H1 (cell line): ENCODE data around the gene TRUB1.

Experiments
- BRCA1 ChIP-seq: IDR thresholded peaks from 2 replicates; pipeline ENCODE4 v1.6.1; 2012; ENCODE audit warnings: low read depth, low read length, improper control_type of control experiment
- CEBPB ChIP-seq: IDR thresholded peaks from 2 replicates; pipeline ENCODE4 v1.6.1; 2012; ENCODE audit warnings: low read depth, low read length
- CREB1 ChIP-seq: IDR thresholded peaks from 2 replicates; pipeline ENCODE4 v1.6.1; 2012; ENCODE audit warnings: inconsistent platforms
- EP300 ChIP-seq, 2 experiments: IDR thresholded peaks; 1 replicate in 1 of 2; 2 replicates in 1 of 2; pipeline ENCODE4 v1.6.1; 2011 to 2012; ENCODE audit warnings: low read depth in 2 of 2, low read length in 2 of 2, mild to moderate bottlenecking in 2 of 2, borderline replicate concordance in 1 of 2, inconsistent platforms in 1 of 2, moderate library complexity in 1 of 2
- GABPA ChIP-seq: IDR thresholded peaks from 2 replicates; pipeline ENCODE4 v1.6.1; 2011; ENCODE audit warnings: mild to moderate bottlenecking, low read length, moderate library complexity, borderline replicate concordance; ENCODE audit not compliant: insufficient read depth
- KDM4A ChIP-seq: IDR thresholded peaks from one replicate; pipeline ENCODE4 v1.7.1; 2012; ENCODE audit warnings: low read depth, mild to moderate bottlenecking, moderate library complexity, low read length, inconsistent platforms; ENCODE audit not compliant: severe bottlenecking
- MAFK ChIP-seq: IDR thresholded peaks from 2 replicates; pipeline ENCODE4 v1.6.1; 2012; ENCODE audit warnings: low read depth, mild to moderate bottlenecking, improper control_type of control experiment, low read length
- POLR2A ChIP-seq, 2 experiments: IDR thresholded peaks; 1 replicate in 1 of 2; 2 replicates in 1 of 2; pipeline ENCODE4 v1.6.1; 2011; ENCODE audit warnings: low read depth in 2 of 2, low read length in 2 of 2, mild to moderate bottlenecking in 2 of 2; ENCODE audit errors: control extremely low read depth in 1 of 2
- RNF2 ChIP-seq: fragments of 200-900, 300-1000 bp; sonication (generic); IDR thresholded peaks from 2 replicates; pipeline ENCODE4 v1.7.1; 2016; ENCODE audit warnings: borderline replicate concordance, low read depth, mild to moderate bottlenecking, antibody characterized with exemption, low read length; ENCODE audit not compliant: poor library complexity, severe bottlenecking; ENCODE audit errors: missing control alignments
- TAF1 ChIP-seq: IDR thresholded peaks from 2 replicates; pipeline ENCODE4 v1.6.1; 2011; ENCODE audit warnings: mild to moderate bottlenecking, low read depth, low read length
- TBP ChIP-seq: IDR thresholded peaks from 2 replicates; pipeline ENCODE4 v1.6.1; 2011; ENCODE audit warnings: low read depth, low read length, improper control_type of control experiment
- YY1 ChIP-seq: IDR thresholded peaks from 2 replicates; pipeline ENCODE4 v1.6.1; 2011; ENCODE audit warnings: low read depth, mild to moderate bottlenecking, low read length
- TF ChIP-seq, protein P1 (sequence below), 3 experiments: IDR thresholded peaks; 1 replicate in 2 of 3; 2 replicates in 1 of 3; pipeline versions ENCODE4 v1.5.1 to v1.6.1; 2011; ENCODE audit warnings: low read length in 3 of 3, mild to moderate bottlenecking in 3 of 3, inconsistent platforms in 2 of 3, low read depth in 1 of 3, moderate library complexity in 1 of 3; ENCODE audit not compliant: insufficient read depth in 1 of 3; ENCODE audit errors: control extremely low read depth in 1 of 3

DNA sequence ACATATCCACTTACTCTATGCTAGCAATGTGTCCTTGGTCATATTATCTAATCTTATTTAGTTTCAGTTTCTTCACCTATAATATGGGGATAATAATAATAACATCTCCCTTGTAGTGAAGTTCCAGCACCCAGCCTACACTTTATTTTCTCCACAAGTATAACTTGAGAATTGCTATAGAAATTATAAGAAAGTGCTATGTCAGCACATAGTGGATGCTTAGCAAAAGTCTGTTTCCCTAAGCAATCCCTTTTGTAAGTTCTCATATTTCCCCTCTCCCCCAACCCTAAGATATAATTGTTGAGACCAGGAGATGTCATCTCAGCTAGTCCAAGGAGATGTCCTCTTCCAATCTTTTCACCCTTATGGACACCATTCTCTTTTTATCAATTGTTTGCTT is 5.8 kb upstream of the TRUB1 start:
- TF ChIP-seq, protein P1, sequence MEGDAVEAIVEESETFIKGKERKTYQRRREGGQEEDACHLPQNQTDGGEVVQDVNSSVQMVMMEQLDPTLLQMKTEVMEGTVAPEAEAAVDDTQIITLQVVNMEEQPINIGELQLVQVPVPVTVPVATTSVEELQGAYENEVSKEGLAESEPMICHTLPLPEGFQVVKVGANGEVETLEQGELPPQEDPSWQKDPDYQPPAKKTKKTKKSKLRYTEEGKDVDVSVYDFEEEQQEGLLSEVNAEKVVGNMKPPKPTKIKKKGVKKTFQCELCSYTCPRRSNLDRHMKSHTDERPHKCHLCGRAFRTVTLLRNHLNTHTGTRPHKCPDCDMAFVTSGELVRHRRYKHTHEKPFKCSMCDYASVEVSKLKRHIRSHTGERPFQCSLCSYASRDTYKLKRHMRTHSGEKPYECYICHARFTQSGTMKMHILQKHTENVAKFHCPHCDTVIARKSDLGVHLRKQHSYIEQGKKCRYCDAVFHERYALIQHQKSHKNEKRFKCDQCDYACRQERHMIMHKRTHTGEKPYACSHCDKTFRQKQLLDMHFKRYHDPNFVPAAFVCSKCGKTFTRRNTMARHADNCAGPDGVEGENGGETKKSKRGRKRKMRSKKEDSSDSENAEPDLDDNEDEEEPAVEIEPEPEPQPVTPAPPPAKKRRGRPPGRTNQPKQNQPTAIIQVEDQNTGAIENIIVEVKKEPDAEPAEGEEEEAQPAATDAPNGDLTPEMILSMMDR (IDR thresholded peaks at IDR 0.05; ENCODE audit: control extremely low read depth in 1 of 3, insufficient read depth in 1 of 3, low read depth in 1 of 3, low read length in 3 of 3), result no peak
- no peak for TF ChIP-seq KDM4A
- TF ChIP-seq MAFK, result peak; percentile 87
- TF ChIP-seq CREB1, result no peak
- TF ChIP-seq RNF2, result no peak
- no peak for TF ChIP-seq EP300 (IDR thresholded peaks at IDR 0.05; ENCODE audit: borderline replicate concordance in 1 of 2, low read depth in 2 of 2, low read length in 2 of 2)
- no peak for TF ChIP-seq YY1
- no peak for TF ChIP-seq POLR2A (IDR thresholded peaks at IDR 0.05; ENCODE audit: control extremely low read depth in 1 of 2, low read depth in 2 of 2, low read length in 2 of 2)
- no peak for TF ChIP-seq TBP
- no peak for TF ChIP-seq BRCA1
- no peak for TF ChIP-seq TAF1
- TF ChIP-seq CEBPB, result no peak
- TF ChIP-seq GABPA, result no peak
